GM21576 (cell line): ENCODE results near the gene CKB.

Source experiments
- ATAC-seq: cut with Tn5 transposase; IDR thresholded peaks from one replicate; pipeline ENCODE4 v1.9.1; 2021; ENCODE audit warnings: mild to moderate bottlenecking, moderate library complexity; ENCODE audit not compliant: unreplicated experiment

The CKB gene

GRCh38 chr14:103539056-103539825, 16.6 kb upstream of the CKB start:
- ATAC-seq: no peak

- no peak for ATAC-seq
Measured at GRCh38 chr14:103538291-103539055, 15.8 kb upstream of the CKB start.

GRCh38 chr14:103537175-103537990, 14.8 kb upstream of the CKB start:
- no peak for ATAC-seq

- ATAC-seq: no peak
Measured at GRCh38 chr14:103536693-103537092, 14.1 kb upstream of the CKB start.

GRCh38 chr14:103535891-103536565, 13.4 kb upstream of the CKB start:
- ATAC-seq: no peak

- ATAC-seq: no peak
Measured at GRCh38 chr14:103535081-103535890, 12.7 kb upstream of the CKB start.

- ATAC-seq: no peak
Measured at GRCh38 chr14:103534576-103535061, 12.0 kb upstream of the CKB start.

- no peak for ATAC-seq
Measured at GRCh38 chr14:103533999-103534575, 11.5 kb upstream of the CKB start.

- ATAC-seq: no peak
Measured at GRCh38 chr14:103533137-103533998, 10.7 kb upstream of the CKB start.

- ATAC-seq: no peak
Measured at GRCh38 chr14:103532216-103533136, 9.8 kb upstream of the CKB start.

- ATAC-seq: no peak
Measured at GRCh38 chr14:103531421-103532215, 9.0 kb upstream of the CKB start.

- no peak for ATAC-seq
Measured at GRCh38 chr14:103530831-103531230, 8.2 kb upstream of the CKB start.

GRCh38 chr14:103530390-103530789, 7.8 kb upstream of the CKB start:
- no peak for ATAC-seq

GRCh38 chr14:103529383-103530365, 7.0 kb upstream of the CKB start:
- ATAC-seq: no peak

- peak; percentile 37 for ATAC-seq
Measured at GRCh38 chr14:103528587-103529382, 6.2 kb upstream of the CKB start, which contains the start of gene TRMT61A. Gene TRMT61A (plus strand): TSS chr14:103529196. CDS start chr14:103529979, 783 bp downstream.
